OCI-LY3 (cell line): ENCODE data around the gene ELF3.
"Not testable (repeated sequence)": the region's sequence is repeated elsewhere in the genome, so short reads cannot be mapped to it uniquely, and the experiment has no call there.

Experiments used
- H2AFZ ChIP-seq: fragments of 200-600, 300-600 bp; shearing (Covaris generic); 2 replicates; pipeline ENCODE4 v1.6.0; 2014; ENCODE audit warnings: antibody characterized with exemption, low read depth, low read length
- H3K27ac ChIP-seq: fragments of 200-600, 300-600 bp; sonication (generic); 2 replicates; pipeline ENCODE4 v1.5.1; 2014; ENCODE audit warnings: mild to moderate bottlenecking, low read length, moderate library complexity, mixed read lengths
- H3K27me3 ChIP-seq: fragments of 200-600, 300-600 bp; sonication (generic); 2 replicates; pipeline ENCODE4 v1.6.1; 2014; ENCODE audit warnings: low read depth, low read length, mixed read lengths
- H3K36me3 ChIP-seq: fragments of 200-600, 300-600 bp; sonication (generic); replicated peaks from 2 replicates; pipeline ENCODE3; 2014; ENCODE audit warnings: low read depth, low read length, mixed read lengths
- H3K4me1 ChIP-seq: fragments of 300-600, 200-600 bp; sonication (generic); 2 replicates; pipeline ENCODE4 v1.6.1; 2014; ENCODE audit warnings: low read length, mixed read lengths
- H3K4me2 ChIP-seq: fragments of 200-600, 300-600 bp; sonication (generic); 2 replicates; pipeline ENCODE4 v1.6.1; 2014; ENCODE audit warnings: low read length, mixed read lengths
- H3K4me3 ChIP-seq: fragments of 300-600, 200-600 bp; sonication (generic); 2 replicates; pipeline ENCODE4 v1.5.1; 2014; ENCODE audit warnings: antibody characterized with exemption, mild to moderate bottlenecking, low read length, moderate library complexity
- H3K79me2 ChIP-seq: fragments of 300-600, 200-600 bp; shearing (Covaris generic); 2 replicates; pipeline ENCODE4 v1.6.1; 2014; ENCODE audit warnings: mild to moderate bottlenecking, low read length, mixed read lengths
- H3K9ac ChIP-seq: fragments of 300-600, 200-600 bp; shearing (Covaris generic); 2 replicates; pipeline ENCODE4 v1.6.0; 2014; ENCODE audit warnings: mild to moderate bottlenecking, low read length, moderate library complexity
- H3K9me3 ChIP-seq: fragments of 200-600, 300-600 bp; shearing (Covaris generic); 2 replicates; pipeline ENCODE4 v1.6.1; 2014; ENCODE audit warnings: low read length, mixed read lengths; ENCODE audit not compliant: insufficient read depth
- H4K20me1 ChIP-seq: fragments of 200-600, 300-600 bp; sonication (generic); 2 replicates; pipeline ENCODE4 v1.6.1; 2016; ENCODE audit warnings: low read length, mixed read lengths; ENCODE audit not compliant: insufficient read depth
- CTCF ChIP-seq: fragments of 200-600, 300-600 bp; sonication (generic); IDR thresholded peaks from 2 replicates; pipeline ENCODE4 v1.5.1; 2014; ENCODE audit warnings: antibody characterized with exemption, low read length, low read depth
- EZH2phosphoT487 ChIP-seq: fragments of 200-600 bp; shearing (Covaris generic); IDR thresholded peaks from 2 replicates; pipeline ENCODE4 v1.6.1; 2018; ENCODE audit warnings: antibody characterized with exemption, mixed run types, low read depth

ELF3 gene

GRCh38 chr1:202010180-202011015 lies at the start of gene ELF3:
Gene ELF3, plus strand, starts transcription at chr1:202010587. Its CDS starts 550 bp downstream, at chr1:202011137.
- H3K4me3 ChIP-seq: peak within 1 kb of the TSS; percentile 96
- H3K9ac ChIP-seq: peak within 1 kb of the TSS; percentile 97
- H3K27ac ChIP-seq: peak within 1 kb of the TSS; percentile 82
- no peaks in the 10 kb centered on the region for H3K27me3 ChIP-seq
- no peak within 1 kb of the TSS; the same call in 1 of the 2 replicates for H2AFZ ChIP-seq
- peaks cover 24% of the 10 kb centered on the region for H3K36me3 ChIP-seq
- peaks cover 26% of the 10 kb centered on the region for H3K4me1 ChIP-seq
- peaks cover 17% of the 10 kb centered on the region for H3K79me2 ChIP-seq
- no peaks in the 10 kb centered on the region for H3K9me3 ChIP-seq
- H4K20me1 ChIP-seq: no peaks in the 10 kb centered on the region
- H3K4me2 ChIP-seq: peak within 1 kb of the TSS; percentile 89
- TF ChIP-seq CTCF (peak; percentile 12; the same call in 1 of the 2 replicates), EZH2phosphoT487 (no peak)

- H4K20me1 ChIP-seq, H3K9me3 ChIP-seq, H3K9ac ChIP-seq, H2AFZ ChIP-seq, H3K4me1 ChIP-seq, H3K4me2 ChIP-seq, H3K4me3 ChIP-seq, H3K27me3 ChIP-seq, H3K27ac ChIP-seq: not testable (repeated sequence)
- peaks cover 63% of the 10 kb centered on the region for H3K36me3 ChIP-seq
- H3K79me2 ChIP-seq: peaks cover 24% of the 10 kb centered on the region
Measured at GRCh38 chr1:201962382-201962781, 48.0 kb upstream of the ELF3 start.

- H3K9me3 ChIP-seq: no peaks in the 10 kb centered on the region
- H3K4me1 ChIP-seq: peaks cover 8% of the 10 kb centered on the region
- no peak overlapping the region for H3K27ac ChIP-seq
- no peak overlapping the region for H3K4me3 ChIP-seq
- H3K36me3 ChIP-seq: peaks cover 55% of the 10 kb centered on the region
- no peaks in the 10 kb centered on the region for H4K20me1 ChIP-seq
- H3K79me2 ChIP-seq: peaks cover 8% of the 10 kb centered on the region; the same call in 1 of the 2 replicates
- no peak for TF ChIP-seq EZH2phosphoT487
- TF ChIP-seq CTCF: no peak
- H3K4me2 ChIP-seq: no peak overlapping the region
- H3K27me3 ChIP-seq: no peaks in the 10 kb centered on the region
- no peak overlapping the region for H3K9ac ChIP-seq
- H2AFZ ChIP-seq: no peak overlapping the region
Measured at GRCh38 chr1:201964261-201964660, 46.1 kb upstream of the ELF3 start.

- H3K79me2 ChIP-seq: peaks cover 8% of the 10 kb centered on the region; the same call in 1 of the 2 replicates
- H3K4me2 ChIP-seq: no peak overlapping the region
- no peak overlapping the region; the same call in 1 of the 2 replicates for H3K27ac ChIP-seq
- TF ChIP-seq CTCF (no peak), EZH2phosphoT487 (no peak)
- no peaks in the 10 kb centered on the region for H4K20me1 ChIP-seq
- no peak overlapping the region for H3K4me3 ChIP-seq
- H3K4me1 ChIP-seq: peaks cover 8% of the 10 kb centered on the region
- no peaks in the 10 kb centered on the region for H3K9me3 ChIP-seq
- no peaks in the 10 kb centered on the region for H3K27me3 ChIP-seq
- no peak overlapping the region for H2AFZ ChIP-seq
- no peak overlapping the region for H3K9ac ChIP-seq
- peaks cover 69% of the 10 kb centered on the region for H3K36me3 ChIP-seq
Measured at GRCh38 chr1:201966171-201966570, 44.2 kb upstream of the ELF3 start.
